ENCODE data around the gene SOBP. TPM values are rescaled to one million over a fixed set of nuclear protein-coding genes. Genes with fewer than 3 reads are reported as not detected.
A peak's percentile ranks its signal among the peaks of the same experiment; 100 is the strongest.

Gene SOBP
- total RNA-seq, 1 experiment from 2014 or later, result 10.1 TPM

GRCh38 chr6:107657755-107658461 is 168.0 kb downstream of the SOBP start:
- Mint-ChIP-seq H3K27ac (no peak overlapping the region), H3K36me3 (no peaks in the 10 kb centered on the region; the same call in 1 of the 2 replicates), H3K9me3 (no peaks in the 10 kb centered on the region), H3K27me3 (ENCODE audit: low read depth) (no peaks in the 10 kb centered on the region; the same call in 1 of the 2 replicates), H3K4me3 (no peak overlapping the region), H3K4me1 (peaks cover 70% of the 10 kb centered on the region)
- TF ChIP-seq ATF3 (CRISPR knock-in tag; conservative IDR thresholded peaks at IDR 0.05), result no peak
- TF ChIP-seq ZNF121 (CRISPR knock-in tag; IDR thresholded peaks at IDR 0.05), result peak; percentile 37; the same call in 1 of the 2 replicates
- DNase-seq (ENCODE audit: low spot score) (no peak), ATAC-seq (peak; percentile 63)
- CTCF ChIA-PET, result interaction anchor here (1.1 kb wide), 1 partner anchor 48 kb away, joined by 3 read pairs; no protein-coding TSS in a partner anchor
- POLR2A ChIA-PET, result no interaction called here

DNA sequence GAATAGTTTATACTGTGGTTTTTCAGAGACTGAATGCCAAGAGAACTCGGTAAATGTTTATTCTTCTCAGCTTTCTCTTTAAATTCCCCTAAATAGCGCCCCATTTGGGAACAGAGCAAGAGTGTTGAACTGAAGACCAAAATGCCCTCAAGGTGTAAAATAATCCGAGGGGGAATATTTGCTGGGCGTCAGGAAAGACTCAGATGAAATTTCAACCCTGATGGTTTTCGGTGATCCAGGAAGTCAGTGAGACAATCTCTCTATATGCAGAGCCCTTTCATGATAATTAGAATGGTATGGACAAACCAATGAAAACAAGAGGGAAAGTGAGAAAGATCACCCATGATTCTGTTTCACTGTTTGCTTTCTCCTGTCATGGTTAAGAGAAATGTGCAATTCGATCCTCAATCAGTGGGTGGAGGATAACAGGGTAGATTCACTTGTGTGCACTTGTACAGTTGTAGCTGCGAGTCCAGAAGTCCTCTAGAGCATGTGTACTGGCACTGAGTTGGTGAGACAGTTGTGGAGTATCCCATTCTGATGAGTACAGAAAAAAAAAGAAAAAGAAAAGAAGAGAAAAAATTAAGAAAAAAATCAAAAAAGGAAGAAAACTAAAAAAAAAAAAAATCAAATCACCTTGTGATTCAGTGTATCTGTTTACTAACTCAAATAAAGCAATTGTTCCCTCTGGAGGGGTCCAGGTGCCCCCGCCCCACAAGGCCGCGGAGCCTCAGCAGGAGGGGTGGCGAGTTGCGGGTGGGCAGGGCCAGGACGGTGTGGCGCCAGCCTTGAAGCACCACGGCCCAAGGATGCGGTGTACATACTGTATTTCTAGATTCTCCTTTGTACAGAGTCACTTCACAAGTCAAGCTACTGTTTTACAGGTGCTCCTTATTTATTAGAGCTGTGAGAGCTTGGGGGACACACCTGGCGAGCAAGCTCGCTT is 169.3 kb downstream of the SOBP start:
- ATAC-seq (no peak), DNase-seq (ENCODE audit: low spot score) (no peak)
- Mint-ChIP-seq H3K9me3 (no peaks in the 10 kb centered on the region), H3K27ac (peak overlapping the region; percentile 90), H3K27me3 (ENCODE audit: low read depth) (no peaks in the 10 kb centered on the region; the same call in 1 of the 2 replicates), H3K4me3 (no peak overlapping the region), H3K4me1 (peaks cover 76% of the 10 kb centered on the region), H3K36me3 (no peaks in the 10 kb centered on the region; the same call in 1 of the 2 replicates)
- ChIA-PET CTCF (interaction anchor here (0.6 to 1.1 kb wide), 2 partner anchors 49 to 330 kb away, joined by 3 read pairs; no protein-coding TSS in a partner anchor), POLR2A (interaction anchor here (0.7 kb wide), 1 partner anchor 550 kb away, joined by 5 read pairs; no protein-coding TSS in a partner anchor)
- TF ChIP-seq GABPB1 (CRISPR knock-in tag; IDR thresholded peaks at IDR 0.05) (no peak), FOXJ3 (CRISPR knock-in tag; IDR thresholded peaks at IDR 0.05; ENCODE audit: borderline replicate concordance) (no peak), HMGA2 (CRISPR knock-in tag; IDR thresholded peaks at IDR 0.05) (no peak), OVOL2 (CRISPR knock-in tag; IDR thresholded peaks at IDR 0.05; ENCODE audit: borderline replicate concordance) (no peak), NFATC4 (CRISPR knock-in tag; IDR thresholded peaks at IDR 0.05) (no peak), ATF3 (CRISPR knock-in tag; conservative IDR thresholded peaks at IDR 0.05) (no peak), KAT7 (CRISPR knock-in tag; IDR thresholded peaks at IDR 0.05; ENCODE audit: borderline replicate concordance) (no peak), CREM (CRISPR knock-in tag; IDR thresholded peaks at IDR 0.05) (no peak), ATF2 (CRISPR knock-in tag; IDR thresholded peaks at IDR 0.05; ENCODE audit: borderline replicate concordance, low read depth) (no peak)
- TF ChIP-seq, protein P1, sequence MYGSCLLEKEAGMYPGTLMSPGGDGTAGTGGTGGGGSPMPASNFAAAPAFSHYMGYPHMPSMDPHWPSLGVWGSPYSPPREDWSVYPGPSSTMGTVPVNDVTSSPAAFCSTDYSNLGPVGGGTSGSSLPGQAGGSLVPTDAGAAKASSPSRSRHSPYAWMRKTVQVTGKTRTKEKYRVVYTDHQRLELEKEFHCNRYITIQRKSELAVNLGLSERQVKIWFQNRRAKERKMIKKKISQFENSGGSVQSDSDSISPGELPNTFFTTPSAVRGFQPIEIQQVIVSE (CRISPR knock-in tag; IDR thresholded peaks at IDR 0.05; ENCODE audit: borderline replicate concordance), result no peak
- TF ChIP-seq, protein P2, sequence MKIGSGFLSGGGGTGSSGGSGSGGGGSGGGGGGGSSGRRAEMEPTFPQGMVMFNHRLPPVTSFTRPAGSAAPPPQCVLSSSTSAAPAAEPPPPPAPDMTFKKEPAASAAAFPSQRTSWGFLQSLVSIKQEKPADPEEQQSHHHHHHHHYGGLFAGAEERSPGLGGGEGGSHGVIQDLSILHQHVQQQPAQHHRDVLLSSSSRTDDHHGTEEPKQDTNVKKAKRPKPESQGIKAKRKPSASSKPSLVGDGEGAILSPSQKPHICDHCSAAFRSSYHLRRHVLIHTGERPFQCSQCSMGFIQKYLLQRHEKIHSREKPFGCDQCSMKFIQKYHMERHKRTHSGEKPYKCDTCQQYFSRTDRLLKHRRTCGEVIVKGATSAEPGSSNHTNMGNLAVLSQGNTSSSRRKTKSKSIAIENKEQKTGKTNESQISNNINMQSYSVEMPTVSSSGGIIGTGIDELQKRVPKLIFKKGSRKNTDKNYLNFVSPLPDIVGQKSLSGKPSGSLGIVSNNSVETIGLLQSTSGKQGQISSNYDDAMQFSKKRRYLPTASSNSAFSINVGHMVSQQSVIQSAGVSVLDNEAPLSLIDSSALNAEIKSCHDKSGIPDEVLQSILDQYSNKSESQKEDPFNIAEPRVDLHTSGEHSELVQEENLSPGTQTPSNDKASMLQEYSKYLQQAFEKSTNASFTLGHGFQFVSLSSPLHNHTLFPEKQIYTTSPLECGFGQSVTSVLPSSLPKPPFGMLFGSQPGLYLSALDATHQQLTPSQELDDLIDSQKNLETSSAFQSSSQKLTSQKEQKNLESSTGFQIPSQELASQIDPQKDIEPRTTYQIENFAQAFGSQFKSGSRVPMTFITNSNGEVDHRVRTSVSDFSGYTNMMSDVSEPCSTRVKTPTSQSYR (CRISPR knock-in tag; IDR thresholded peaks at IDR 0.05), result no peak
- TF ChIP-seq, protein P3, sequence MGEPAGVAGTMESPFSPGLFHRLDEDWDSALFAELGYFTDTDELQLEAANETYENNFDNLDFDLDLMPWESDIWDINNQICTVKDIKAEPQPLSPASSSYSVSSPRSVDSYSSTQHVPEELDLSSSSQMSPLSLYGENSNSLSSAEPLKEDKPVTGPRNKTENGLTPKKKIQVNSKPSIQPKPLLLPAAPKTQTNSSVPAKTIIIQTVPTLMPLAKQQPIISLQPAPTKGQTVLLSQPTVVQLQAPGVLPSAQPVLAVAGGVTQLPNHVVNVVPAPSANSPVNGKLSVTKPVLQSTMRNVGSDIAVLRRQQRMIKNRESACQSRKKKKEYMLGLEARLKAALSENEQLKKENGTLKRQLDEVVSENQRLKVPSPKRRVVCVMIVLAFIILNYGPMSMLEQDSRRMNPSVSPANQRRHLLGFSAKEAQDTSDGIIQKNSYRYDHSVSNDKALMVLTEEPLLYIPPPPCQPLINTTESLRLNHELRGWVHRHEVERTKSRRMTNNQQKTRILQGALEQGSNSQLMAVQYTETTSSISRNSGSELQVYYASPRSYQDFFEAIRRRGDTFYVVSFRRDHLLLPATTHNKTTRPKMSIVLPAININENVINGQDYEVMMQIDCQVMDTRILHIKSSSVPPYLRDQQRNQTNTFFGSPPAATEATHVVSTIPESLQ (CRISPR knock-in tag; IDR thresholded peaks at IDR 0.05), result no peak

Measured in WTC11 (cell line).